ENCODE results near the gene NDUFS2.

Gene NDUFS2

DNA sequence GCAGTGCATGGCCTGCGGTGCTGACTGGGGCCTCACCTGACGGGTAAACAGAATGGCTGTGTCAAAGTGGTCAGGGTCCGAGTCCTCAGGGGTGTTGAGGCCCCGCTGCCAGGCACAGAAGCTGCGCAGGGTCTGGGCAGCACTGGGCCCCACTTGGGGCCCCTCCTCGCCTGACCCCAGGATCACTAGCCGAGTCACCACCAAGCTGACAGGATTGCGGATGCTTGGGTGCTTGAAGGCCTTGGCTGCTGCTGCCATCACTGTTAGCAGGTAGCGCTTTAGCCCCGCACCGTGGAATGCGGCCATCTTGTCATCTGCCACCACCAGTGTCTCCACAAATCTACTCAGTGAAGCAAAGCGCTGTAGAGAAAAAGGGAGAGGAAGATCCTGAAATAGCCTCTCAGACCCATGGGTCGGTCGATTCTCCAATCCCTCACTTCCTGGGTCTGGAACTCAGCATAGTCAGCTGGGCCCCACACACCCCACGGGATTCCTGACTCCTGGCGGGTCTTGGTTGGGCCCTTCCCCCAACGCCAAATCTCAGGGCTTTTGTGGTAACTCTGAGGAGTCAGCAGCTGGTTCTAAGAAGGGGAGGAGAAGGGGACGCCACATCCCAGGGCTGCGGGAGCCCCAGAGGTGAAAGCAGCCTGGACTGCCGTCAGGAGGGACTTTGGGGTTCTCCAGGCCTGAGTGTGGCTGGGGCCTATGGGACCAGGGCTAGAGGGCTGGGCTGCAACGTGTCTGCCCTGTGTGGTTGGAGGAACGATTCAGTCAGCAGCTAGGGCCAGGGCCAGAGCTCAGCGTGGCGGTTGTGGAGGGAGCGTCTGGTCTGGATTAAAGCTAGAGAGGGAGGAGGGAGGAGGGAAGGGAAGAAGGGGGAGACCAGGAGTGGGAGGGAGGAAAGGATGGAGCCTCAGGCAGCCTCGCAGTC, 5.4 kb upstream of the NDUFS2 start:
- no peak for DNase-seq

DNA sequence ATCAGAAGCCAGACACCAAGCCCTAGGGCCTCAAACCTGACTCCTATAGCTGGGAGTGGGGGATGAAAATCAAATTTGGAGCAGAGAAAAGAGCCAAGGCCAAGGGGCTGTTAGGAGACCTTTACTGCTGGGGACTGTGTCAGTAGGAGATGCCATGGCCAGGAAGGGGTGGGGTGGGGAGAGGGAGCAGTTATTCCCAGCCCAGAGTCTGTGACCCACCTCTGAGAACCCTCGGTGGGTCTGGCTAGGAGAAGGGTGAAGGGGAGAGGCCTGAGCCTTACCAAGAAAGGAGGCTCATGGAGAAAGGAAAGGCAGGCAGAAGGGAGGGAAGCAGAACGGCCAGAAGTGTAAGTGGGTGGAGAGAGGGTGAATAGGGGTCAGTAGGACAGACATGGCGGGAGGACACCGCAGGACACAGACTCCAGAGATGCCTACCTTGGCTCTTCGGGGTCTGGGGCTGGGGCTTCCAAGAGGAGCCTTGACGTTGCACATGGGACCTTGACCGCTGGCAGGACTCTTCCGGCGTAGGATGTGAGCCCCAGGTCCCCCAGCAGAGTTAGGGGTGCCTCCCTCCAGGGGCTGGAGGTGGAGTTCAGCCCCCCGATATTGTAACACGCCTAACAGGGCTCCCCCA, 4.5 kb upstream of the NDUFS2 start:
- no peak for DNase-seq

DNA sequence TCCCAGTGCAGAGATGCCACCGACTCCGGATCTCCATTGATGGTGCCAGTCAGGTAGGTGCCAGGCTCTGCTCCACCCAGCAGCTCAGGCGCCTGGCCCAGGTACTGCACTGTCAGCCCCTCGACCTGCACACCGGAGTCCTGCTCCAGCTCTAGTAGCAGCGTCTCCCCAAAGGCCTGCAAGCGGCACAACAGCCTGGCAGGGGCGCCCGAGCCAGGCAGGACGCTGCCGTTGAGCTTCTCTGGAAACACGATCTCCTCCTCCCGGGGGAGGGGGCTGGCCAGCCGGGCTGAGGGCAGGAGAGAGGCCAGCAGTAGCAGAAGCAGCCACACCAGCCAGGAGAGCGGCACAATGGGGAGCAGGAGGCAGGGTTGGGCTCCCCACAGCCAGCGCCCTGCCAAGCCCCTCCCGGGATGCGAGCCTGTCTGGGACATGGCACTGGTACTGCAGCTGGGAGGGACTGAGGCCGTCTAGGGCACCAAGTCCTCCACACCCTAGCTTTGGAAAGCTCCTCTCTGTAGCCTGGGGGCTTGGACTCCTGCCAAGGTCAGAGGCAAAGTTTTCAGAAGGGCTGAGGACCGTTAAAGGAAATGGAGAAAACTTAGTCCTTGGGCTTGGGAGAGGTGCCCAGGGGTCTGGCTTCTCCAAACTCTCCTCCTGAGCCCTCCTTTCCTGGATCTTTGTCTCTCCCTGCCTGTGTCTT, 3.8 kb upstream of the NDUFS2 start:
- no peak for DNase-seq

DNA sequence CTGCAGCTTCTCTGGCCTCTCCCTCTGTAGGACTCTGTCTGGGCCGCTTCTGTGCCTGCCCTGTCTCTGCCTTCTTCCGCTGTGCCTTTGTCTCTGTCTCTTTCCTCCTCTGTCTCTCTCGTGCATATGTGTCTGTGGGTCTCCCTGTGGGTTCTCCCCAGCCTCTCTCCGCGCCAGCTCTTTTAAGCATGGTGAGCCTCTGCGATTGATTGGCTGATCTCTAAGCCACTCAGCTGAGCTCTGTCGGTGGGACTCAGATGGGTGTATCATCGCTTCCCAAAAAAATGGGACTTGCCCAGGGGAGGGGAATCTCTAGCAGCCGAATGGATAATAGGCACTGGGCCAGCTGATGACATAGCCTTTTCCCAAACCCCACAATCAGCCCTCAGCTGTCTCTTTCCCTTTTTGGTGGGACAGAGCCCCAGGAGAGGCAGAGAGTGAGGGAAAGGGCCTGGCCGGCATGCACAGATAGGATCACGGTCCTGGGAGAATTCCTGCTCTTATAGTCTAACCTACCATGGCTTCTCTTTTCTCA, 3.2 kb upstream of the NDUFS2 start, which contains the start of gene ADAMTS4:
ADAMTS4 (minus strand) TSS at position 158 of the 535 bp plus-strand sequence. CDS start 427 bp downstream, outside the sequence.
- no peak for DNase-seq

DNA sequence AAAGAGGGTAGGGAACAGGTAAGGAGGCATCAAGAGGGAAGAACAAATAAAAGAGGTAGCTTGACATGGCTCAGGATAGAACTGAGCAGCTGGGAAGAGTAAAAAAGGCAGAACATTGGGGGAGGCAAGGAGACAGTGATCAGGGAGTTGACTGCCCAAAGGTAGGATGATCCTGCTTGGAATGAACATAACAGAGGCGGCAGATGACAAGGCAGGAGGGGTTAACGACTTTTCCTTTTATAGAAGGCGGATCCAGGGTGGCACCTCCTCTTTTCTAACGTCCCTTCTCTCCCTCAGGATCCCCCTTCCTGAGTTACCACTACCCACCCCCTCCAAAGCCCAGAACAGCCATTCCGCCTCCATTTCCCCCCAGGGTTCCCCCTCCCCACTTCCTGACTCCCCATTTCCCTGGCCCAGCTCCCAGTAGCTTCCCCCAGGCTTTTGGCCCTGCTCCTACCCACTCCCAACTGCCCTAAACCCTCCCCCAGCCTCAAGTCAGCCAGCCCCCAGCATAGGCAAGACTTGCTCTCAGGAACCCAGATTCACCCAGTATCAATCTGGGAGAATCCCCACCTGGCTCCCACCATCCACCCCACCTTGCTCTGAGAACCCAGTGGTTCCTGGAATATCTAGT, 2.5 kb upstream of the NDUFS2 start:
- DNase-seq, result no peak

DNA sequence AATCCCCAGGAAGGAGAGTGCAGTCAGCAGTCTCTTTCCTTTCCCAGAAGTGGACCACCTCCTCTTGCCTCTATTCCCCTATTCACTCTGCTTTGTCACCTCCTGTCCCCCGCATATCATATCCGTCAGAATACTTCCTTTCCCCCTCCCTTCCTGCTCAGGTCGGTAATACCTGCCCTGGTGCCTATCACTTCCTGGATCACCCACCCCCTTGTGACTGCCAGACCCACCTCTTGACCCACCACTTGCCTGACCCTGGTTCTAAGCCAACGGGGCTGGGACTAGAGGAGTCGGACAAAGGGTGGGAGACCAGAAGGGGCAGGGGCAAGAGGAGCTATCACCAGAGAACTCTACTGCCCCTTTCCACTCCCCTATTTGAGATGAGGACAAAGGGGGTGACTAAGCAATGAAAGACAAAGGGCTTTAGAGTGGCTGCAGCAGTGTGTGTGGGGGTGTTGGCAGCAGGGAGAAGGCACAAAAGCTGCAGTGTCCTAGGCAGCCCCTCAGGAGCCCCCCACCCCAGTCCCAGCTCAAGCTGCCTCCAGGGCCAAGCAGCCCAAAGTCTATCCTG, 1.7 kb upstream of the NDUFS2 start:
- peak; percentile 57 for DNase-seq

DNA sequence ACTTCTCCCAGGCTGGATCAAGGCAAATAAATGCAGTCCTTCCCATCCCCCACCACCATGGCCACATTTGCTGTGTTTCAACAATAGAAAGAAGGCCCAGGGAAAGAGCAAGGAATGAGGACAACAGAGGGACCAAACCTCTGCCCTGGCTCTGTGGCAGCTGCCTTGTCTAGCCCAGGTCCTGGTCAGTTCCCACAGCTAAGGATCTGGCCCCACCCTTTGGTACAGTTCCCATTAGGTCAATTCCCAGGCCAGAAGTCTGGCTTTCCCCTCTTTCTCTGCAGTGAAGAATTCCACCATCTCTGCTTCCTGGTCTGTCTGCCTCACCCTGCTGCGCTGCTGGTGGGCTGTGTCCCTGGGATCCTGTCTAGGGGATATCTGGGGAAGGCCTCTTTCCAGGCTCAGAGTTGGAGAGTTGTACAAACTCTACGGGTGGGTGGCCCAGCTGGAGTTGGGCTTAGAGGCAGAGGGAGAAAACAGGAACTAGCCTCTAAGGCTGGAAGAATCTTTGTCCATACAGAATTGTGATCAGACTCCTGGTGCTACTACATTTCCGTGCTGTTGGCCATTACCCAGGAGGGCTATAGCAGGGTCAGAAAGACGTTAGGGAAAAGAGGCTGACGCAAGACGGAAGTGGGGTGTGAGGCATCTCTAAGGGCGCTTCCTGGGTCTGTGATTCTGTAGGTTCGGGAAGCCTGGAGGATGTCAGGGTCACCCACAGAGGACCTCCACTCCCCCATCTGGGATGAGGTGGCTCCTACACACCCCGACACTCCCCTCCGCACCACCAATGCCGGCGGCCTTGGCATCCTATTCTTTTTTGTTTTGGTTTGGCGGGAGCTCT, 953 bp upstream of the NDUFS2 start:
- no peak for DNase-seq

DNA sequence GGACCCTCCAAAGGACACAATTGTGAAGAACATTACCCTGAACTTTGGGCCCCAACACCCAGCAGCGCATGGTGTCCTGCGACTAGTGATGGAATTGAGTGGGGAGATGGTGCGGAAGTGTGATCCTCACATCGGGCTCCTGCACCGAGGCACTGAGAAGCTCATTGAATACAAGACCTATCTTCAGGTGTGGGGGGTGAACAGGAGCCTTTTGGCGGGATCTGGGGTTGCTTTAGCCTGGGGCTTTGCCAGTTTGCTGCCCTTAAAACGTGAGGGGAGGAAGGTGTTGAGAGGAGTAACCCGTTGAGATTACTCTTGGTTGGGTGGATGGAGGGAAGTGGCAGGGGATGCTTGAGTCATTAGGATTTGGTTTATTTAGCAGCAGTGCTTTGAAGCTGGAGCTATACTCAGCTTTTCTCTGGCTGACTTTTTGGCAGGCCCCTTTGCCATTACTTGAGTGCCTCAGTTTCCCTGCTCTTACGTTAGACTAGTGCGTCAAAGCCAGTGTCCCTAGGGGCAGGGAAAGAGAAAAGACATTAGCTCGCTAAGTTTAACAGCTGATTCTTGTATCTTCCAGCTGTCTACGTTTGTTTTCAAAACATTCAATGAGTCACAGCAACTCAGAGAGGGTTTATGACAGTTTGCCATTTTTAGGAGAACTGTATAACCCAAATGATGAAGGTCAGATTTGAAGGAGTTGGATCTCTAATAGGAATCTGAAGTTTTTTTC, 4.4 kb downstream of the NDUFS2 start:
- no peak for DNase-seq

DNA sequence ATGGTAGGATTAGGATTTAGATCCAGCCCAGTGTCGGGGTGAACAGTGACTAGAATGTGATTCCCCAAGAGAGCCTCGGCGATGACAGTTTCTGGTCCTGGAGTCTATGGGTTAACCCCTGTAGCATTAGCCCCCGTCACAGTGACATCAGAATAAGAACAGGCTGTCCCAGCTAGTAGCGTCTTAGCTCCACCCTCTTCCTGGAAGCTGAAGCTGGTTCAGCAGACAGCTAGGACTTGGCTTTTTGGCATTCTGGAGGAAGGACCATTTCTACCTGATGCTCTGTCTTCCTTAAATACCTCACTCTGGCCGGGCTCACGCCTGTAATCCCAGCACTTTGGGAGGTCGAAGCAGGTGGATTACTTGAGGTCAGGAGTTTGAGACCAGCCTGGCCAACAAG, 5.0 kb downstream of the NDUFS2 start:
- DNase-seq, result no peak

DNA sequence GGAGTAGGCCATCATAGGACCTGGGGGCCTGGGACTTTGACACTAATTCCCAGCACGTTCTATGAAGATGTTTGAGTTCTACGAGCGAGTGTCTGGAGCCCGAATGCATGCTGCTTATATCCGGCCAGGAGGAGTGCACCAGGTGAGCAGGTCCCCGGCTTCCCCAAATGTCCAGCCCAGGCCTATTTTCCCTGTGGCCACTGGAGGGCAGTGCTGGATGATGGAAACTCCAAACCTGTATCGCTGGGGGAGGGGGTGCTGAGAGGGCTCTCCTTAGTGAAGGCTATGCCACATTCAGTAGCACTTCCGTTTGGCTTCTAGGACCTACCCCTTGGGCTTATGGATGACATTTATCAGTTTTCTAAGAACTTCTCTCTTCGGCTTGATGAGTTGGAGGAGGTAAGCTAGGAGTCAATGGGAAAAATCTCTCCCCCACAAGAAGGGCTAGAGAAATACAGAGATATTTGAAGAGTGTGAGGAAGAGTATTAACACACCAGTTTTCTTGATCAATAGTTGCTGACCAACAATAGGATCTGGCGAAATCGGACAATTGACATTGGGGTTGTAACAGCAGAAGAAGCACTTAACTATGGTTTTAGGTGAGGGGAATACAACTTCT, 7.7 kb downstream of the NDUFS2 start:
- peak; percentile 81 for DNase-seq

DNA sequence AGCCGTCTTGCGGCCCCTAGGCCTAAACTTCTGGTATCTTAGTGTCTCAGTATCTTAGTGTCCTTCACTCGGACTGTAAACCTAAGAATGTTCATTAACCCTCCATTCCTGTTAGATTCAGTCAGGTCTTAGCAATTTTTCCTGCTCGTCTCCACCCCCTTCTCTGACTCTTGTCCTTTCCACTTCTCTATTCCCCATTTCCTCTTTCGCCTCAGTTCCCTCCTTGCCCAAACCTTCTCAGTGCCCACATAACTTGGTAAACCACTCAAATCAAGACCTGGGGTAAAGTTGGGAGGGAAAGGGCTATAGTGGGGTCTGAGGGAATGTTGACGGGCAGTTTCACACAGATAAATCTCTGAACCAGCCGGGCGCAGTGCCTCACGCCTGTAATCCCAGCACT, 12.2 kb downstream of the NDUFS2 start:
- no peak for DNase-seq

DNA sequence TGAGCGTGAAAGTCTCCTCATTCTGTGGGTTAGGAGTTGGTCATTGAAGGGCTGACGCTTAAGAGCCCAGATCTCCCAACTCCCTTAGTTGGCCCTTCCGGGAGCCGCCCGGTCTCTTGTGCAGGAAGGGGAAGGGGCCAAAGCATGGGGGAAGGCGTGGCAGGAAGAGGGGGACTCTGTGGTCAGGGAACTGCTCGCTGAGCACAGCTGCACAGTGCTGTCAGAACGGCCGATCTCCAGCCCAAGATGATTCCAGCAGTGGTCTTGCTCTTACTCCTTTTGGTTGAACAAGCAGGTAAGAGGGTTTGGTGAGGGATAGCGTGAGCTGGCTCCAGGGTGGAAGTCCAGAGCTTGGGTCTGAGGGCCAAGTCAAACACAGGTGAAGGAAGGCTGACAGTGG, 12.9 kb downstream of the NDUFS2 start, which contains the start of gene FCER1G:
FCER1G (plus strand) TSS at position 220 of the 400 bp plus-strand sequence; CDS start at position 247, 27 bp downstream.
- DNase-seq, result peak; percentile 23

DNA sequence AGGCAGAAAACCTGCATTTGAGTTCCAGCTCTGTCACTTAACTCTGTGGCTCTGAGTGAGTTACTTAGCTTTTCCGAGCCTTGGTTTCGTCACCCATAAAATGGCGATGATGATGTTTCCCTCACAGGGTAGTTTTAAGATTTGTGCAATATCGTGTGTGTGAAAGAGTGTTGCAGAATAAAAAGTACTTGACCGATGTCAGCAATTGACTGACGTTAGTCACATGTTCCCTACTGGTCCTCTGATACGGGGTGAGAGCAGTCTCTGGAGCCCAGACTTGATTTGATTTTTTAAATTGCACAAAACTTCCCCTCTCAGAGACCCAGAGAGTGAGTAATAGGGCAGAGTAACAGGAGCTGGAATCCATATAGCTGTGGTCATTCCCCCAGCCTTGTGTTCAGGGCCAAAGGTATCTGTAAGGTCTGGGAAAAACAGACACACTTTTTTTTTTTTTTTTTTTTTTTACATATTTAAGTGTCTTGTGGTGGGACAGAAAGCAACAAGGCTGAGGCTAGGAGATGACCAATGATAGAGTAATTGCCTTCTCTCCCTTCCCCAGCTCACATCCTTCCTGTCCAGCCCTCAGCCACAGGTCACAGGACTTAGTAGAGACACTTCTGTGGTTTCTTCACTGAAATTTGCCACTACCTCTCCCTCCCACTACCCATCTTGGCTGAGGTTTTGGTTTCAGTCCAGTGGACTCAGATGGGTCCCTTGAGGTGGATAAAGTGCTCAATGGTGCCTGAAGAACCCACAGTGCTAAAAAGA, 15.0 kb downstream of the NDUFS2 start:
- peak; percentile 27 for DNase-seq

DNA sequence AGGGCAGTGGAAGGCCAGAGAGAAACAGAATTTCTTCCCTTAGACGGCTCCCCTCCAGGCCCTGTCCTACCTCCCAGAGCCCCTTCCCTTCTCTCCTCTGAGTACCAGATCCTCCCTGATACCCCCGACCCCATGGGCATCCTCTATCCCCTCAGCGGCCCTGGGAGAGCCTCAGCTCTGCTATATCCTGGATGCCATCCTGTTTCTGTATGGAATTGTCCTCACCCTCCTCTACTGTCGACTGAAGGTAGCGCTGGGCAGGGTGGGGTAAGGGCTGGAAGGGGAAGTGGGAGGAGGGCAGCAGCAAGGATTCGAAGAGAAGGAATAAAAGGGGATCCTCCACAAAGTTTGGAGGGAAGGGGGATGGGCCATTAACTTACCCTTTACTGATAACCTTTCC, 15.7 kb downstream of the NDUFS2 start:
- DNase-seq, result no peak

DNA sequence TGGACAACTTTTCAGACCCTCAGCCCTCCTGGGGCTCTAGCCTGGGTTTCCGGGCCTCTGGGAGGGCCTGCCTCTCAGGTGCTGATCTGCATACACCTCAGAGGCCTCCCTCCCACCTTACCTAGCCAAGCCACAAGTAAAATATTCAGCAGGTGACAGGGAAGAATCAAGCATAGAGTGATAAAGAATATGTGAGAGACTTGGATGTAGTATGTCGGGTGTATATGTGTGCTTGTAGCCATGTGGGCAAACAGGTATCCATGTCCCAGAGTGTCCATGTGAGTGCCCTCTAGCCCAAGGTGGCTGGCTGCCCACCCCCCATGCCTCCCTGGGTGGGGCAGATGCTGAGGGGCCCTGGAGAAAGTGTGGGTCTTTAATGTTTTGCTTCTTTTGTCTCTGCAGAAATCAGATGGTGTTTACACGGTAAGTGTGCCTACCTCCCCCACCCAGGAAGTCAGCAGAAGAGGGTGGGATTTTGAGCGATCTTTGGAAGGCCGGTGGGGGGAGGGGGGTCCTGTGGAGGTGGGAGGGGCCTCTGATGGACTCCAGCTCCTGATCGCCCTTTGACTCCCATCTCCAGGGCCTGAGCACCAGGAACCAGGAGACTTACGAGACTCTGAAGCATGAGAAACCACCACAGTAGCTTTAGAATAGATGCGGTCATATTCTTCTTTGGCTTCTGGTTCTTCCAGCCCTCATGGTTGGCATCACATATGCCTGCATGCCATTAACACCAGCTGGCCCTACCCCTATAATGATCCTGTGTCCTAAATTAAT, 16.3 kb downstream of the NDUFS2 start:
- no peak for DNase-seq

DNA sequence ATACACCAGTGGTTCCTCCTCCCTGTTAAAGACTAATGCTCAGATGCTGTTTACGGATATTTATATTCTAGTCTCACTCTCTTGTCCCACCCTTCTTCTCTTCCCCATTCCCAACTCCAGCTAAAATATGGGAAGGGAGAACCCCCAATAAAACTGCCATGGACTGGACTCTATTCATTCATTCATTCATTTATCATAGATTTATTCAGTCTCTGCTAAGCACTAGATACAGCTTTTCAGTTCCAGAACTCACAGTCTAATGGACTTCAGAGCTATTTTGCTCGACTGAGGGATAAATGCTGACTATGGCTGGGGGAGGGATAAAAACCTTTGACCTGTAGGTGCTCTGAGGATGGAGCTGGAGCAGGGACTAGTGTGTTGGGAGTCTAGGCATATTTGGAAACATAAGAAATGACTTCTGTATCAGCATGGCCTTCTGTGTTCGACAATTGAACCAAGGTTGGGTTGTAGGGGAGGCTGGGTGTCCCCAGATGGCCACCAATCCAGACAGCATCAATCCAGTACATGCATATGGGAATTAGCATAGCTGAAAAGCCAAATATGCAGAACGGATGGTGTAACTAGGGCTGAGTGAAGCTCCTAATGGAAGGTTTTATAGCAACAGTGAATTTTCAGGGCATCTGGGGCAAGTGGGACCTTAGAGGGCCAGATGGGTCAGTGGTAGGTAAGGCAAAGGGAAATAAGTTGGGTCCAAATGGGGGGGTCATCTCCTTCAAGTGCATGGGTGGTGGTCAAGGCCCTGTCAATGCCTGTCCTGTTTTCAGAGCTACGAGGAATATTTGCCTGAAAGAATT, 17.1 kb downstream of the NDUFS2 start:
- DNase-seq, result no peak

DNA sequence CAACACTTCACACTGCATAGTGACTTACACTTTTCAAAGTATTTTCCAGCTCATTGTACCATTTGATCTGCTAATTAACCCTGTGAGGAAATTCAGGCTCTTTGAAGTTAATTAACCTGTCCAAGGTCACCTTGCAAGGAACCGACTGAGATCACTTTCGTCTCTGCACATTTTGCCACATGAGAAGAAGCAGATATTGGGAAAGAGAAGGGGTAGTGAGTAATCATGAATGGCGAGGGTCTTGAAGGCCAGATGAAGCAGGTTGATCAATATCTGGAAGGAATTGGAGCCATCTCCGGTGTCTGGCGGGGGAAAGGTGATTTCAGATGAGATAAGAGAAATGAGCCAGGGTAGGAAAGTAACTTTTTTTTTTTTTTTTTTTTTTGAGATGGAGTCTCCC, 17.8 kb downstream of the NDUFS2 start:
- no peak for DNase-seq

Data from CD4-positive, alpha-beta T cell treated with Interleukin-10 for 1 hour (primary cell).